Calu3 (cell line): Measurements from ENCODE around the gene ABTB2. TPM values are rescaled to one million over a fixed set of nuclear protein-coding genes. Genes with fewer than 3 reads are reported as not detected.

Experiments
- BruUV-seq: library from RNA; stranded (reverse); fragments of 400-500 nt; replicated peaks from 2 replicates; lab custom pipeline; 2021; lab: Mats Ljungman, UMichigan
- CTCF ChIA-PET: fragments of 300-600 bp; sonication (Branson Sonifier 250); formaldehyde crosslinking; loops from one replicate; lab custom pipeline; 2022; ENCODE audit warnings: antibody characterized with exemption; lab: Charles Lee
- DNase-seq: peaks from one replicate; pipeline ENCODE4 v3.0.0; 2022
- H3K27ac Mint-ChIP-seq: one replicate; pipeline ENCODE4 v1.8.0; 2022; ENCODE audit warnings: mixed read lengths; ENCODE audit not compliant: unreplicated experiment
- H3K27me3 Mint-ChIP-seq: one replicate; pipeline ENCODE4 v1.8.0; 2022; ENCODE audit warnings: mixed read lengths; ENCODE audit not compliant: unreplicated experiment
- H3K36me3 Mint-ChIP-seq: one replicate; pipeline ENCODE4 v1.8.0; 2022; ENCODE audit warnings: mild to moderate bottlenecking, moderate library complexity, mixed read lengths; ENCODE audit not compliant: insufficient read depth, unreplicated experiment
- H3K4me1 Mint-ChIP-seq: one replicate; pipeline ENCODE4 v1.8.0; 2022; ENCODE audit warnings: mild to moderate bottlenecking, low read depth, mixed read lengths; ENCODE audit not compliant: unreplicated experiment
- H3K4me3 Mint-ChIP-seq: one replicate; pipeline ENCODE4 v1.8.0; 2022; ENCODE audit warnings: mild to moderate bottlenecking, low read depth, moderate library complexity, mixed read lengths; ENCODE audit not compliant: unreplicated experiment
- H3K9me3 Mint-ChIP-seq: one replicate; pipeline ENCODE4 v1.8.0; 2022; ENCODE audit warnings: low read depth, mixed read lengths; ENCODE audit not compliant: unreplicated experiment
- CTCF ChIP-seq: fragments of 200-600 bp; IDR thresholded peaks from one replicate; pipeline ENCODE4 v1.8.0; 2022; ENCODE audit warnings: antibody characterized with exemption; ENCODE audit not compliant: unreplicated experiment
- intact Hi-C: fragments of 100-400 bp; cut with micrococcal nuclease; formaldehyde crosslinking; loops from one replicate; pipeline ENCODE4 v1.10.0; 2022; ENCODE audit not compliant: unreplicated experiment
- total RNA-seq: library from RNA; stranded (reverse); gene quantifications from 2 replicates; pipeline ENCODE4 v1.2.3, GENCODE V29; 2022

Gene ABTB2
- total RNA-seq, 1 experiment from 2014 or later: 24.8 TPM

GRCh38 chr11:34245041-34245440, 112.8 kb downstream of the ABTB2 start:
- no peaks in the 10 kb centered on the region for H3K27me3 Mint-ChIP-seq
- CTCF ChIA-PET: no interaction called here
- H3K4me3 Mint-ChIP-seq: no peak overlapping the region
- H3K27ac Mint-ChIP-seq: peak overlapping the region; percentile 36
- no peak for DNase-seq
- no peak for TF ChIP-seq CTCF
- H3K9me3 Mint-ChIP-seq: no peaks in the 10 kb centered on the region
- intact Hi-C loops: no loop called here
- H3K36me3 Mint-ChIP-seq: peaks cover 5% of the 10 kb centered on the region
- no TSS peak for BruUV-seq
- H3K4me1 Mint-ChIP-seq: peaks cover 44% of the 10 kb centered on the region

GRCh38 chr11:34243600-34244464, 114.0 kb downstream of the ABTB2 start:
- no peaks in the 10 kb centered on the region for H3K9me3 Mint-ChIP-seq
- H3K27ac Mint-ChIP-seq: peak overlapping the region; percentile 36
- intact Hi-C loops: no loop called here
- peak; percentile 81 for DNase-seq
- H3K27me3 Mint-ChIP-seq: no peaks in the 10 kb centered on the region
- H3K4me3 Mint-ChIP-seq: no peak overlapping the region
- CTCF ChIA-PET: interaction anchor here (0.5 to 1.6 kb wide), 7 partner anchors 9 to 151 kb away, joined by 3 to 6 read pairs (median 4); no protein-coding TSS in a partner anchor
- peaks cover 38% of the 10 kb centered on the region for H3K4me1 Mint-ChIP-seq
- TF ChIP-seq CTCF: no peak
- H3K36me3 Mint-ChIP-seq: peaks cover 8% of the 10 kb centered on the region
- no TSS peak for BruUV-seq

- Mint-ChIP-seq H3K4me3 (peak overlapping the region; percentile 22), H3K27ac (peak overlapping the region; percentile 42), H3K36me3 (peaks cover 9% of the 10 kb centered on the region), H3K9me3 (no peaks in the 10 kb centered on the region), H3K27me3 (no peaks in the 10 kb centered on the region), H3K4me1 (peaks cover 38% of the 10 kb centered on the region)
- CTCF ChIA-PET: interaction anchor here (0.6 to 1.4 kb wide), 4 partner anchors 8 to 226 kb away, joined by 3 to 6 read pairs (median 4); no protein-coding TSS in a partner anchor
- no peak for DNase-seq
- no peak for TF ChIP-seq CTCF
- BruUV-seq: no TSS peak
- intact Hi-C loops: no loop called here
Measured at GRCh38 chr11:34242037-34242625, 115.7 kb downstream of the ABTB2 start.

- intact Hi-C loops: no loop called here
- DNase-seq: no peak
- no peak overlapping the region for H3K4me3 Mint-ChIP-seq
- CTCF ChIA-PET: no interaction called here
- TF ChIP-seq CTCF: no peak
- no peaks in the 10 kb centered on the region for H3K27me3 Mint-ChIP-seq
- H3K36me3 Mint-ChIP-seq: peaks cover 6% of the 10 kb centered on the region
- H3K4me1 Mint-ChIP-seq: peaks cover 45% of the 10 kb centered on the region
- BruUV-seq: no TSS peak
- no peak overlapping the region for H3K27ac Mint-ChIP-seq
- no peaks in the 10 kb centered on the region for H3K9me3 Mint-ChIP-seq
Measured at GRCh38 chr11:34240150-34240494, 117.7 kb downstream of the ABTB2 start.
